Stimulated activated CD4-positive, alpha-beta T cell treated with anti-CD3 and anti-CD28 coated beads, Interleukin-4, amount 100 ng/mL, for 1 hour (primary cell): Measurements from ENCODE around the gene SCG2.

Experiments
- DNase-seq: peaks from one replicate; pipeline ENCODE4 v3.0.0-alpha.2; 2020

The SCG2 gene, protein sequence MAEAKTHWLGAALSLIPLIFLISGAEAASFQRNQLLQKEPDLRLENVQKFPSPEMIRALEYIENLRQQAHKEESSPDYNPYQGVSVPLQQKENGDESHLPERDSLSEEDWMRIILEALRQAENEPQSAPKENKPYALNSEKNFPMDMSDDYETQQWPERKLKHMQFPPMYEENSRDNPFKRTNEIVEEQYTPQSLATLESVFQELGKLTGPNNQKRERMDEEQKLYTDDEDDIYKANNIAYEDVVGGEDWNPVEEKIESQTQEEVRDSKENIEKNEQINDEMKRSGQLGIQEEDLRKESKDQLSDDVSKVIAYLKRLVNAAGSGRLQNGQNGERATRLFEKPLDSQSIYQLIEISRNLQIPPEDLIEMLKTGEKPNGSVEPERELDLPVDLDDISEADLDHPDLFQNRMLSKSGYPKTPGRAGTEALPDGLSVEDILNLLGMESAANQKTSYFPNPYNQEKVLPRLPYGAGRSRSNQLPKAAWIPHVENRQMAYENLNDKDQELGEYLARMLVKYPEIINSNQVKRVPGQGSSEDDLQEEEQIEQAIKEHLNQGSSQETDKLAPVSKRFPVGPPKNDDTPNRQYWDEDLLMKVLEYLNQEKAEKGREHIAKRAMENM

GRCh38 chr2:223601932-223602666 is at the start of gene SCG2:
Gene SCG2, minus strand, starts transcription at chr2:223602361. Its CDS starts 3,079 bp downstream, at chr2:223599282.
- peak; percentile 17 for DNase-seq

DNA sequence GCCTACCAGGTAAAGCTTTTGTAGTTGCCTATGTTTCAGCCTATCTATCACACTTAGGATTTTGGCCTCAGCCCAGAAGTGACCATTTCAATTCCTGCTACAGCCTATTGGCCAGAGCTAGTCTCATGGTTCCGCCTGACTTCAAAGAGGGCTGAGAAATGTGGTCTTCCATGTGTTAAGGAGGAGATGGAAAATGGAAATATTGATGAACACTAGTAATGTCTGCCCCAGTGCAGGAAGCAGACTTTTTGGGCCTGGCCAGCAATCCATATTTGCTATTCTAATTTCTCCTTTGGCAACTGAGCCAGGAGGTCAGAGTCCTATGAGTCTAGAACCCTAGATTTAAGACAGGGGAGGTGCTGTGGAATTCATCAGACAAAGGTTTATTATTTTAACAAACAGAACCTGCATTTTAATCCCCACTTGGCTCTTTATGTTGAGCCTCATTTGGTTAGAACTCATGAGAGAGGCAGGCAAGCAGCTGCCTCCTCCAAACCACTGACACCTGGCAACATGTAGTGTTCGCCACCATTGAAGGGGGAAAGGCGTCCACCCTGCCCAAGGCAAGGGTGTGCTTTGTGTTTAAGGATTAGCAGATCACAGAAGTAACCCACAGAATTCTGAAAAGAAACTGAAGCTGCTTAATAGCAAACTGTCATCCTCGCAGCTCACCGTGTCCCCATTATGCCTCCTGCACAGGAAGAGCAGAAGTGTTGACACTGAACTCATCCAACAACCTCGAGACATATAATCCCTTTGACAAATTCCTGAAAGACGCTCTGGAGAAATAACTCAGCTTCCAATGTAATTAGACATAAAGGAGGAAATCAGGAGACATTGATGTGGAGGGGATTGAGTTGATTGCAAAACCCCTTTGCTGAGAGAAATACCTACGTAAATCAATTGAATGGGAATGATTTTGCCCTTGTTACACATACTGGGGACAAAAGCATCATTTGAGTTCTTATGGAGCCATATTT is 47.7 kb upstream of the SCG2 start:
- DNase-seq, result no peak

- no peak for DNase-seq
These were observed 46.6 kb upstream of the SCG2 start for GRCh38 chr2:223648755-223649154.

GRCh38 chr2:223647258-223647952 is 45.2 kb upstream of the SCG2 start:
- no peak for DNase-seq

- no peak for DNase-seq
These were observed 42.0 kb upstream of the SCG2 start for GRCh38 chr2:223644136-223644535.

GRCh38 chr2:223643309-223643708 is 41.1 kb upstream of the SCG2 start:
- DNase-seq, result no peak

- no peak for DNase-seq
These were observed 40.3 kb upstream of the SCG2 start for GRCh38 chr2:223642506-223642905.

DNA sequence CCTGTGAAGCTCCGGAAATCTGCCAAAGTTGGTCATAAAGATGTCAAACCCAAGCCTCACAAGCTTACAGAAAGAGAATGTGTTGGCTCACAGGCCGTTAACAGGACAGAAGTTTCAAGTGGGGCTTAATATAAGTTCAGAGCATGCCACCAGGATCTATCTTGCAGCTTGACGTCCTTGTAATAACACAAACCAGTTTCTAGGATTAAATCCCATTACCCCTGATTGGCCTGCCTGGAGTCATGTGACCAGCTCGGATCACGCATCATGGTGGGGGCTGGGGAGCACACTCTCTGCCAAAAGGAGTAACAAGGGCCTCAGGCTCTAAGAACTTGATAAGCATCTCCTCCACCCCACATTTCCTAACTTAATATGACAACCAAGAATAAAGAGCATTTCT is 38.9 kb upstream of the SCG2 start:
- no peak for DNase-seq

DNA sequence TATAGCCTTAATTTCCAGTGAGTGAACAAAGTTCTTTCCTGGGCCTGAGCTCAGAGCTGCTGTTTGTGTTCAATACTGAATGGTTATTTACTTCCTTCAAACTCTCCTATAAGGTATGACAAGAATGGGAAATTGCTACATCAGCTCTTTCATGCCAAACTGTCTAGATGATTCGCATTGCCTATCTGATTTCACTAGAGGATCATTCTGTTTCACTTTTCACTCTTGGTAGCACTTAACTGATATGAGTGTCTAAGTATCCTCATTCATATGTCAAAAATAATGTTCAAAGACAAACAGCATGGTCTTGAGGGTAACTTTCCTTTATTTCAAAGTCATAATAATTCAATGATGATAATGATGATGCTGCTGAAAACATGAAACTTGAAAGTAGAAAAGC is 32.9 kb upstream of the SCG2 start:
- DNase-seq, result no peak

DNA sequence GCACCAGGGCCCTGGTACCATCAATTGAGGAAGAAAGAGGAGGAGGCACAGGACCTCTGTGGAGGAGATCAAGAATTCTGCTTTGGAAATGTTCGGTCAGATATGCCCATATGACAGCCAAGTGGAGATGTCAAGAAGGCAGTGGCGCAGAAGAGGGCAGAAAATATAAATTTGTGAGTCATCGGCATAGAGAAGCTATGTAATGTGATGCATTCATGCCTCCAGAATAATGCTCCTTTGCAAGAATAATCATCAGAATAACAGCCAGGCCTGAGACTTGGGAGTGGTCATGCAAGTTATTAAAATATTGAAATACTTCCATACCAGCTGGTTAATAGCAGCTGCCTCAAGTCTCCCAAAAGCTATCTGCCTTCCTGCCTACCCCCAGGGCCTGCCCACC is 32.1 kb upstream of the SCG2 start:
- DNase-seq, result no peak

DNA sequence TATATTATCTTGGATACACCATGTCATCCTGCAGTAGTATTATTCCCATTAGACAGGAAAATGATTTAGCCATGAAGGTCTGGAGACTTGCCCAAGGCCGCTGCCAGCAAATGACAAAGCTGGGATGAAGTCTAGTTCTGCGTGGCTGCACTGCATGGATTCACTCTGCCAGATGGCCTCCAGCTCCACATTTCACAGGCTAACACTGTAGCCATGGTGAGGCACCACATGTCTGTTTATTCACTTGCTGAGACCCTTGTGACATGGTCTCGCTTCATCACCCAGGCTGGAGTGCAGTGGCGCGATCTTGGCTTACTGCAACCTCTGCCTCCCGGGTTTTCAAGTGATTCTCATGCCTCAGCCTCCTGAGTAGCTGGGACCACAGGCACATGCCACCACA is 31.5 kb upstream of the SCG2 start:
- no peak for DNase-seq

DNA sequence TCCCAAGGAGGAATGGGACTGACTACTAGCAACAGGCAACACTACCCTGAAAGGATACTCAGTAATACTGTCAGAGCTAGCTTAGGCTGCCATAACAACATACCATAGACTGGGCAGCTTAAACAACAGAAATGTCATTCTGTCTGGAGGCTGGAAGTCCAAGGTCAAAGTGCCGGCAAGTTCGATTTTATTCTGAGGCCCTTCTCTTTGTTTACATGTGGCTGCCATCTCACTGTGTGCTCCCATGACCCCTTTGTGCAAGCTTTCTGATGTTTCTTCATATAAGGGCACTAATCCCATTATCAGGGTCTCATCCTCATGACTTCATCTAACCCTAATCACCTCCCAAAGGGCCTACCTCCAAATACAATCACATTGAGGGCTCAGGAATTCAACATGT is 30.7 kb upstream of the SCG2 start:
- no peak for DNase-seq

GRCh38 chr2:223626716-223627115 is 24.6 kb upstream of the SCG2 start:
- DNase-seq, result no peak

- no peak for DNase-seq
These were observed 23.5 kb upstream of the SCG2 start for GRCh38 chr2:223625652-223626051.

DNA sequence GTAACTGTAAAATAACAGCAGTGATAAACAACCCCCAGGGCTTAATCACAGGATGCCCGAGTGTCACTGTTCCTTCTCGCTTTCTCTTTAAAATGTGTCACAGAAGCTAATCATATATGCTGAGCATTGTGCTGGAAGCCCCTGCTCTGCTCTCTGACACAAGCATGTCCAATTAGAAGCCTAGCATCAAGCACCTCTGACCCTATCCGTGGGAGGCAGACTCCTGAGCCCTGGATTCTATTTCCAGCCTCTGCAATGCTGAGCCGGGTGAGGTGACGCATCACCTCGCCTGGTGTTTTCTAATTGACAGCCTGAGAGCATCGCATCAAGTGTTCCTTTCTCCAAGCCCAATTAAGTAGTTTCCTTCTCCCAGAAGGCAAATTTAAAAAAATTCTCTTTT is 19.7 kb upstream of the SCG2 start:
- no peak for DNase-seq

- no peak for DNase-seq
These were observed 17.4 kb upstream of the SCG2 start for GRCh38 chr2:223619486-223620129.

DNA sequence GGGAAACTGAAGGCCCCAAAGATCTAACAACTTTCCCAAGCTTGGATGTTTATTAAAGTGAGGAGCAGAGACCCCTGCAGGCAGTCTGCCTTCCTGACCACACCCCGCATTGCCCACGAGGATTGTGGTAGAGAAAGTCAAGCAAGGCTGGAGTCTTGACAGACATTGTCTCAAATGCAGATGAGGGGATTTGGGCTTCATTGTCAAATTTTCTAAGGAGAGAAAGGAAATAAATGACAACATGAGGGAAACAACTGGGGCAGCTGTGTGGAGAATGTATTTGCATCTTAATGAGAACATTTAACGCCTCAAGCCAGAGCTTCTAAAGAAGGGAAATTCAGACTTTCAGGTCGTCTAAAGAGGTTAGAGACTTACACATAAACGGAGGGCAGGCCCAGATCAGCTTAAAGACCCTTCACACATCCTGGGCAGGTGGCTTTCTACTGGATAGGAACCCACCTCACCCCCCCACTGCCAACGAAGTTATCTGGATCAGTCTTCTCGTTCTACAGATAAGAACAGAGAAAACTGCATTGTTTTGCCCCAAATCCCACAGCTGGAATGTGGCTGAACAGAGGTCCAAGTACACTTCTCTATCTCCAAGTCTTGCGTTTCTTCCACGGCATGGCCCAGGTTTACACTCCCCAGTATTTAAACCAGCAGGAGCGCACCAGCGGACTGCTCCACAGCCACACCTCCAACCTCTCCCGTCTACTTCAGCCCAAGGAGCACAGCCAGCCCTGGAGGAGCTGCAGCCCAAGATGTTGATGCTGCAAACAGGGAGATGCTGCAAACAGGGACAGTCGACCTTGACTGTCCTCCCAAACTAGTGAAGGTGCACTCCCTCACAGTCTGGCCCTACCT is 16.2 kb upstream of the SCG2 start:
- no peak for DNase-seq

- DNase-seq, result no peak
These were observed 12.4 kb upstream of the SCG2 start for GRCh38 chr2:223614534-223614933.

- DNase-seq, result no peak
These were observed 11.1 kb upstream of the SCG2 start for GRCh38 chr2:223613017-223613950.
